NCI-H146 (cell line): Measurements from ENCODE around the gene NR2E3.

Experiments used
- DNase-seq: peaks from one replicate; lab custom pipeline; 2025; lab: John Stamatoyannopoulos, UW

Gene NR2E3

GRCh38 chr15:71791975-71792374, 18.4 kb upstream of the NR2E3 start:
- no peak for DNase-seq

GRCh38 chr15:71792521-71792920, 17.8 kb upstream of the NR2E3 start:
- DNase-seq: no peak

- no peak for DNase-seq
Observed at GRCh38 chr15:71798641-71799040, 11.7 kb upstream of the NR2E3 start.

- no peak for DNase-seq
Observed at GRCh38 chr15:71800190-71800589, 10.2 kb upstream of the NR2E3 start.

- peak; percentile 23 for DNase-seq
Observed at GRCh38 chr15:71800835-71801745, 9.3 kb upstream of the NR2E3 start.

- DNase-seq: no peak
Observed at GRCh38 chr15:71801935-71802655, 8.3 kb upstream of the NR2E3 start.

- no peak for DNase-seq
Observed at GRCh38 chr15:71802770-71803169, 7.6 kb upstream of the NR2E3 start.

GRCh38 chr15:71804226-71804625, 6.1 kb upstream of the NR2E3 start:
- peak; percentile 56 for DNase-seq

- peak; percentile 9 for DNase-seq
Observed at GRCh38 chr15:71804695-71805470, 5.5 kb upstream of the NR2E3 start.

GRCh38 chr15:71806452-71806931, 3.9 kb upstream of the NR2E3 start:
- DNase-seq: peak; percentile 65

GRCh38 chr15:71807125-71807629, 3.2 kb upstream of the NR2E3 start:
- DNase-seq: no peak

- no peak for DNase-seq
Observed at GRCh38 chr15:71807691-71808091, 2.7 kb upstream of the NR2E3 start.

- no peak for DNase-seq
Observed at GRCh38 chr15:71808311-71809020, 1.9 kb upstream of the NR2E3 start.

- no peak for DNase-seq
Observed at GRCh38 chr15:71809346-71809745, 1.0 kb upstream of the NR2E3 start.

- DNase-seq: no peak
Observed at GRCh38 chr15:71811036-71811736, 832 bp downstream of the NR2E3 start.

GRCh38 chr15:71811752-71812735, 1.7 kb downstream of the NR2E3 start:
- DNase-seq: no peak

- DNase-seq: no peak
Observed at GRCh38 chr15:71812966-71813722, 2.8 kb downstream of the NR2E3 start.

- no peak for DNase-seq
Observed at GRCh38 chr15:71813723-71814470, 3.5 kb downstream of the NR2E3 start.
